Measurements from ENCODE around the gene DPP6. TPM values are rescaled to one million over a fixed set of nuclear protein-coding genes. Genes with fewer than 3 reads are reported as not detected.

The DPP6 gene
- total and polyA plus RNA-seq, 2 experiments from 2014 or later = not detected

DNA sequence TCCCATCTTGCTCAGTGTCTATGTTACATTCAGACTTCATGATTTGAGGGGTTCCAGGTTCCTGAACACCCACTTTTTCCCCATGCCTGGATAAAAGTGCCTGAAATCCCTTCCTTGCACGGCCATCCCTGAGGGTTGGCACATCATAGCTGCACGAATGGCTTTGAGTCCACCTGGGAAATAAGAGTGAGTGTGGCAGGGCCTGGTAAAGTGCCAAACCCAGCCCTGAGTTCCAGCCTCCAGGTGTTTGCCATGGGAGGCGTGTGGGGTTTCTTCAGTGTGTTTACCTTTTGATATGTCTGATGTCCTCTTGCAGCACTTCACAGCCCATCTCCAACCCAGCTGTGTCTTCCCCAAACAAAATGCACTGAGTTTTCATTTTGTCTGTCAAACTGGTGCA is 805.0 kb downstream of the DPP6 start:
- H4K20me1 ChIP-seq (replicated peaks; ENCODE audit: insufficient read depth) = no peaks in the 10 kb centered on the region
- Mint-ChIP-seq H3K27ac (no peak overlapping the region), H3K27me3 (ENCODE audit: insufficient read depth, low read depth, poor library complexity) (peaks cover 1% of the 10 kb centered on the region), H3K4me1 (no peaks in the 10 kb centered on the region; the same call in 2 of the 3 replicates), H3K9me3 (peaks cover 10% of the 10 kb centered on the region), H3K36me3 (ENCODE audit: low read depth) (no peaks in the 10 kb centered on the region), H3K4me3 (no peak overlapping the region)
- no peaks in the 10 kb centered on the region for H3K79me2 ChIP-seq (replicated peaks; ENCODE audit: insufficient read depth)
- H2AFZ ChIP-seq = no peak overlapping the region
- TF ChIP-seq NANOG (IDR thresholded peaks at IDR 0.05; ENCODE audit: borderline replicate concordance) (no peak), EZH2 (IDR thresholded peaks at IDR 0.05; ENCODE audit: low read depth, unreplicated experiment) (no peak), CTCF (conservative IDR thresholded peaks at IDR 0.05; ENCODE audit: low read depth in 2 of 2) (no peak), EZH2phosphoT487 (IDR thresholded peaks at IDR 0.05; ENCODE audit: unreplicated experiment) (no peak), CREB1 (CRISPR knock-in tag; IDR thresholded peaks at IDR 0.05; ENCODE audit: low read depth) (no peak), STAT1 (IDR thresholded peaks at IDR 0.05; ENCODE audit: unreplicated experiment) (no peak)
- H3K4me2 ChIP-seq = no peak overlapping the region
- no peaks in the 10 kb centered on the region for H3K4me1 ChIP-seq (ENCODE audit: insufficient read depth)
- ATAC-seq (no peak), DNase-seq (ENCODE audit: low spot score) (no peak)
- no peaks in the 10 kb centered on the region for H3K27me3 ChIP-seq (ENCODE audit: insufficient read depth)
- H3K36me3 ChIP-seq (ENCODE audit: insufficient read depth) = no peaks in the 10 kb centered on the region
- H3K9me2 ChIP-seq (ENCODE audit: insufficient read depth) = no peaks in the 10 kb centered on the region
- H3K4me3 ChIP-seq = no peak overlapping the region
- H3K27ac ChIP-seq (ENCODE audit: low read depth) = no peak overlapping the region
- H3F3A ChIP-seq (replicated peaks; ENCODE audit: low read depth) = no peaks in the 10 kb centered on the region

DNA sequence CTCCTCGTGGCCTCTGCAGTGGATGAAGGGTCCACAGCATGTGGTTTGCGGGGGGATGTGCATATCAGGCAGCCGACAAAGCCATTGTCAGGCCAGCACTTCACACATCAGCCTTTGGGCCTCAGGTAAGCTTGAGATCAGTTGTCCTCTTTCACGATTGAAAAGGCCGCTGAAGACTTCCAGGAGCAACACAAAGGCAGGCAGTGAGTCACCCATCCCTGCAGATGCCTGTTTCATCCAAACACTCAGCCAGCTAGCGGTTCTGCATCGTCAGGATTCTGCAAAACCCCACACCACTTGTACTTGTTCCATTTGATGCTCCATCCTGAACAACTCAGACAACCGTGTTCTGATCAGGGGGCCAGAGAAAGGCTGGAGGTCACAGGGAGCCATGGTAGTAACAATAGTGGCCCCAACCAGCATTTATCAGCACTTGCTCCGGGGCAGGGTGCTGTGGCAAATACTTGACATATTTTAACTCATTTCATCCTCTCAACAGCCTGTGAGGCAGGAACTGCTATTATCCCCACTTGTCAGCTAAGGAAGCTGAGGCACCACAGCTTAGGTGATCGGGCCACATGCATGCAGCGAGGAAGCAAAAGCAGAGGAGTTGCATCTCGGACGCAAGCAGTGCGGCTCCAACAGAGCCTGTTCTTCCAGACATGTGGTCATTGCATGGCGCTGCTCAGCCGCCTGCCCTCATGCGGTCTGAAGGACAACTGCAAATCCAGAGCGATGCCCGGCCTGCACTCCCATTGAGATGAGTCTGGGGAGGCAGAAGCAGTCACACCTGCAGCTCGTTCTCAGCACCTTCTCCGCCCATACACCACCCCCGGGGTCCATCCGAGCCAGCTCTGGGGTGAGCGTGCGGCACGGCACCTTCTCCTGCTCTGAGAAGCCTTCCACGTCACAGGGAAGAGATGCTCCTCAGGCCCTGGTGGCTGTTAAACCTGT is 805.8 kb downstream of the DPP6 start:
- Mint-ChIP-seq H3K4me3 (no peak overlapping the region), H3K9me3 (peaks cover 4% of the 10 kb centered on the region; the same call in 2 of the 3 replicates), H3K4me1 (no peaks in the 10 kb centered on the region; the same call in 2 of the 3 replicates), H3K27ac (no peak overlapping the region), H3K27me3 (ENCODE audit: insufficient read depth, low read depth, poor library complexity) (no peaks in the 10 kb centered on the region), H3K36me3 (ENCODE audit: low read depth) (no peaks in the 10 kb centered on the region)
- Histone ChIP-seq H3K36me3 (ENCODE audit: insufficient read depth) (no peaks in the 10 kb centered on the region), H4K20me1 (replicated peaks; ENCODE audit: insufficient read depth) (no peaks in the 10 kb centered on the region), H3K27me3 (ENCODE audit: insufficient read depth) (no peaks in the 10 kb centered on the region), H2AFZ (no peak overlapping the region), H3K27ac (ENCODE audit: low read depth) (no peak overlapping the region), H3F3A (replicated peaks; ENCODE audit: low read depth) (no peaks in the 10 kb centered on the region), H3K4me2 (no peak overlapping the region), H3K4me3 (no peak overlapping the region), H3K4me1 (ENCODE audit: insufficient read depth) (no peaks in the 10 kb centered on the region), H3K9me2 (ENCODE audit: insufficient read depth) (no peaks in the 10 kb centered on the region), H3K79me2 (replicated peaks; ENCODE audit: insufficient read depth) (no peaks in the 10 kb centered on the region)
- ATAC-seq (peak; percentile 63), DNase-seq (ENCODE audit: low spot score) (no peak)
- TF ChIP-seq ETS1 (IDR thresholded peaks at IDR 0.05) (no peak), EZH2phosphoT487 (IDR thresholded peaks at IDR 0.05; ENCODE audit: unreplicated experiment) (no peak), CTCF (conservative IDR thresholded peaks at IDR 0.05; ENCODE audit: low read depth in 2 of 2) (no peak), POLR2AphosphoS5 (IDR thresholded peaks at IDR 0.05; ENCODE audit: low read depth) (no peak), EZH2 (IDR thresholded peaks at IDR 0.05; ENCODE audit: low read depth, unreplicated experiment) (no peak), ZNF331 (CRISPR knock-in tag; IDR thresholded peaks at IDR 0.05; ENCODE audit: low read depth) (no peak), CREB1 (CRISPR knock-in tag; IDR thresholded peaks at IDR 0.05; ENCODE audit: low read depth) (no peak), ZNF114 (CRISPR knock-in tag; IDR thresholded peaks at IDR 0.05) (no peak), NANOG (IDR thresholded peaks at IDR 0.05; ENCODE audit: borderline replicate concordance) (no peak)
